ENCODE data around the gene TMEM119. TPM values are rescaled to one million over a fixed set of nuclear protein-coding genes. Genes with fewer than 3 reads are reported as not detected.

TMEM119 gene
- total and polyA plus RNA-seq, 9 of the 15 experiments (the other 6 are each of a cell fraction or from before 2014, with no cell fraction given) = 0.18 TPM; not detected in 8

DNA sequence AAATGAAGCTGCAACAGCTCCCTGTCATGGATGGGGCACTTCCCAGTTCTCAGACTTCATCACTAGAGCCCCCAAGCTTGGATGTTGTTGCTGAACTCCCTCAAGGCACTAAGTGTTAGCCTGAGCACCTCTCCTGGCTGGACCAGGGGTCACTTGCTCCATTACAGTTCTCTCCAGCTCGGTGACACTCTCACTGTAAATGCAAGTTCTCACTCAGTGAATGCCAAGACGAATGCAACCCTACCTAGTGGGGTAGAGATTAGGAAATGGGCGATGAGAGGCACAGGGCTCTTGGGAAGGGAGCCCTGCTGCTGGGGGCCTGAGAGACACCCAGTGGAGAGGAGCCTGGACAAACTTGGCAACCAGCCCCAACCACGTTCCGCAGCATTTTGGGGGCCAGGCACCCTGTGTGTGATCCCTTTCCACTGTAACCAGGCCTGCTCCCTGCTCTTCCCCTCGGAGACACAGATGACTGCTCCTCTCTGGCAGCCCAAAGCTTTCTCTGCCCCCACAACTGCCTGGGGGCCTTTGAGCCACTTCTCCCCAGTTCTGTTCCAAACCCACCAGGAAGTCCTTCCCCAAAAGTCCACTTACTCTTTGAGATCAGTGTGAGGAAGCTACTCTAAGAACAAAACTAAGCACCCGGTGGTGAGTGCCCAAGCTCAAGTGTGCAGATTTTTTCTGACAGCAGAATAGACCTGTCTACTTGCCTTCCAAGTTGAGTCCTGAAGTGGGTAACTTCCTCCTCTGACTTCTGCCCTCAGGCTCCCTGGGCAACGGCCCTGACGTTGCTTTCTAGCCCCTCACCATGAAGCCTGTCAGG lies 43.8 kb upstream of the TMEM119 start (continued):
- TF ChIP-seq, protein P1, sequence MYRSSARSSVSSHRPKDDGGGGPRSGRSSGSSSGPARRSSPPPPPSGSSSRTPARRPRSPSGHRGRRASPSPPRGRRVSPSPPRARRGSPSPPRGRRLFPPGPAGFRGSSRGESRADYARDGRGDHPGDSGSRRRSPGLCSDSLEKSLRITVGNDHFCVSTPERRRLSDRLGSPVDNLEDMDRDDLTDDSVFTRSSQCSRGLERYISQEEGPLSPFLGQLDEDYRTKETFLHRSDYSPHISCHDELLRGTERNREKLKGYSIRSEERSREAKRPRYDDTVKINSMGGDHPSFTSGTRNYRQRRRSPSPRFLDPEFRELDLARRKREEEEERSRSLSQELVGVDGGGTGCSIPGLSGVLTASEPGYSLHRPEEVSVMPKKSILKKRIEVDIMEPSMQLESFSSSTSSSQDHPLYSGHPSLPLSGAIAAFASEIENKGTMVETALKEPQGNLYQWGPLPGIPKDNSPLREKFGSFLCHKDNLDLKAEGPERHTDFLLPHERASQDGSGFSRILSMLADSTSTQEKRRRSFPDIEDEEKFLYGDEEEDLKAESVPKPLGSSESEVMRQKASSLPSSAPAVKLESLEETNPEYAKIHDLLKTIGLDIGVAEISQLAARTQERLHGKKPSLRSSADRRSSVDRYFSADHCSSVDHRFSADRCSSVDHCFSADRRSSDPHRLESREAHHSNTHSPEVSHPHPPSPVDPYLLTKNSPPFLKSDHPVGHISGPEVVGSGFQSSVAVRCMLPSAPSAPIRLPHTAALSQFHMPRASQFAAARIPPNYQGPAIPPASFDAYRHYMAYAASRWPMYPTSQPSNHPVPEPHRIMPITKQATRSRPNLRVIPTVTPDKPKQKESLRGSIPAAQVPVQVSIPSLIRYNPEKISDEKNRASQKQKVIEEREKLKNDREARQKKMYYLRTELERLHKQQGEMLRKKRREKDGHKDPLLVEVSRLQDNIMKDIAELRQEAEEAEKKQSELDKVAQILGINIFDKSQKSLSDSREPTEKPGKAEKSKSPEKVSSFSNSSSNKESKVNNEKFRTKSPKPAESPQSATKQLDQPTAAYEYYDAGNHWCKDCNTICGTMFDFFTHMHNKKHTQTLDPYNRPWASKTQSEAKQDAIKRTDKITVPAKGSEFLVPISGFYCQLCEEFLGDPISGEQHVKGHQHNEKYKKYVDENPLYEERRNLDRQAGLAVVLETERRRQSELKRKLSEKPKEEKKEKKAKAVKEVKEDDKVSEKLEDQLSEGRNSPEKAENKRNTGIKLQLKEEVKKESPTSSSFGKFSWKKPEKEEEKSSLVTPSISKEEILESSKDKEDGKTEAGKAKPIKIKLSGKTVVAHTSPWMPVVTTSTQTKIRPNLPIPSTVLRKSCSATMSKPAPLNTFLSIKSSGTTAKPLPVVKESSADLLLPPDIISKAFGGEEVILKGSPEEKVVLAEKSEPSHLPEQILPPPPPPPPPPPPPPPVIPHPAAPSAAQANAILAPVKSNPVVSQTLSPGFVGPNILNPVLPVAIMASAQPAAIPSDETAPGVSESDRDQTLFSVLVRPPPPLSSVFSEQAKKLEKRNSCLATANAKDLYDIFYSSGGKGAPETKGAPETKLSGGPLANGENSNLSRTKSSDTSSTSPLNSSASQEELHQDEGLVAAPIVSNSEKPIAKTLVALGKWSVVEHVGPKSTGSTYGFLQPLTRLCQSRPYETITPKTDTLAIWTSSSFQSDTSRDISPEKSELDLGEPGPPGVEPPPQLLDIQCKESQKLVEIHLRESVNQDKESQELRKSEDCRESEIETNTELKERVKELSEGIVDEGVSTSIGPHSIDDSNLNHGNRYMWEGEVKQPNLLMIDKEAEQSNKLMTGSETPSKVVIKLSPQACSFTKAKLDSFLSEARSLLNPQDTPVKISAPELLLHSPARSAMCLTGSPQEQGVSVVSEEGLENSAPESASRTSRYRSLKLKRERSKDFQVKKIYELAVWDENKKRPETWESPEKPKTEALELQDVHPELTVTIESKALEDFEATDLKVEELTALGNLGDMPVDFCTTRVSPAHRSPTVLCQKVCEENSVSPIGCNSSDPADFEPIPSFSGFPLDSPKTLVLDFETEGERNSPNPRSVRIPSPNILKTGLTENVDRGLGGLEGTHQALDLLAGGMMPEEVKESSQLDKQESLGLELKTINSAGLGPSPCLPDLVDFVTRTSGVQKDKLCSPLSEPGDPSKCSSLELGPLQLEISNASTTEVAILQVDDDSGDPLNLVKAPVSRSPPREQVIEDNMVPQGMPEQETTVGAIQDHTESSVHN (IDR thresholded peaks at IDR 0.05; ENCODE audit: borderline replicate concordance in 1 of 2, low read depth in 1 of 2) = no peak
- no peak for TF ChIP-seq ZNF175 (CRISPR knock-in tag; IDR thresholded peaks at IDR 0.05; ENCODE audit: low read depth)
- TF ChIP-seq POLR2AphosphoS2 (IDR thresholded peaks at IDR 0.05; ENCODE audit: low read length) = peak; percentile 75; the same call in 1 of the 2 replicates
- TF ChIP-seq, protein P2, sequence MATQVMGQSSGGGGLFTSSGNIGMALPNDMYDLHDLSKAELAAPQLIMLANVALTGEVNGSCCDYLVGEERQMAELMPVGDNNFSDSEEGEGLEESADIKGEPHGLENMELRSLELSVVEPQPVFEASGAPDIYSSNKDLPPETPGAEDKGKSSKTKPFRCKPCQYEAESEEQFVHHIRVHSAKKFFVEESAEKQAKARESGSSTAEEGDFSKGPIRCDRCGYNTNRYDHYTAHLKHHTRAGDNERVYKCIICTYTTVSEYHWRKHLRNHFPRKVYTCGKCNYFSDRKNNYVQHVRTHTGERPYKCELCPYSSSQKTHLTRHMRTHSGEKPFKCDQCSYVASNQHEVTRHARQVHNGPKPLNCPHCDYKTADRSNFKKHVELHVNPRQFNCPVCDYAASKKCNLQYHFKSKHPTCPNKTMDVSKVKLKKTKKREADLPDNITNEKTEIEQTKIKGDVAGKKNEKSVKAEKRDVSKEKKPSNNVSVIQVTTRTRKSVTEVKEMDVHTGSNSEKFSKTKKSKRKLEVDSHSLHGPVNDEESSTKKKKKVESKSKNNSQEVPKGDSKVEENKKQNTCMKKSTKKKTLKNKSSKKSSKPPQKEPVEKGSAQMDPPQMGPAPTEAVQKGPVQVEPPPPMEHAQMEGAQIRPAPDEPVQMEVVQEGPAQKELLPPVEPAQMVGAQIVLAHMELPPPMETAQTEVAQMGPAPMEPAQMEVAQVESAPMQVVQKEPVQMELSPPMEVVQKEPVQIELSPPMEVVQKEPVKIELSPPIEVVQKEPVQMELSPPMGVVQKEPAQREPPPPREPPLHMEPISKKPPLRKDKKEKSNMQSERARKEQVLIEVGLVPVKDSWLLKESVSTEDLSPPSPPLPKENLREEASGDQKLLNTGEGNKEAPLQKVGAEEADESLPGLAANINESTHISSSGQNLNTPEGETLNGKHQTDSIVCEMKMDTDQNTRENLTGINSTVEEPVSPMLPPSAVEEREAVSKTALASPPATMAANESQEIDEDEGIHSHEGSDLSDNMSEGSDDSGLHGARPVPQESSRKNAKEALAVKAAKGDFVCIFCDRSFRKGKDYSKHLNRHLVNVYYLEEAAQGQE (IDR thresholded peaks at IDR 0.05; ENCODE audit: borderline replicate concordance) = no peak
- TF ChIP-seq, protein P2 (CRISPR knock-in tag; IDR thresholded peaks at IDR 0.05; ENCODE audit: low read depth) = no peak
- TF ChIP-seq POLR2G (IDR thresholded peaks at IDR 0.05; ENCODE audit: low read depth, low read length) = peak; percentile 59; the same call in 1 of the 2 replicates
- 0 out of 2 replicates have a peak, but pooled peaks have one; percentile 15 for TF ChIP-seq HNRNPUL1 (IDR thresholded peaks at IDR 0.05; ENCODE audit: low read length)
- no peak for TF ChIP-seq OTX1 (CRISPR knock-in tag; IDR thresholded peaks at IDR 0.05)
